Measurements from ENCODE around the gene FAM163A. TPM values are rescaled to one million over a fixed set of nuclear protein-coding genes. Genes with fewer than 3 reads are reported as not detected.

FAM163A gene
- total RNA-seq, 1 experiment from 2014 or later, result not detected

GRCh38 chr1:179817789-179818188 lies 74.7 kb downstream of the FAM163A start:
- DNase-seq (ENCODE audit: low read depth, low spot score) (no peak), ATAC-seq (no peak)
- RAD21 ChIA-PET (ENCODE audit: low non-redundant PET in 1 of 2, low total read pairs in 2 of 2, uncharacterized antibody in 2 of 2, unreplicated experiment in 2 of 2), result no interaction called here
- Histone ChIP-seq H4K20me1 (ENCODE audit: insufficient read depth) (no peaks in the 10 kb centered on the region), H3K9me3 (ENCODE audit: control insufficient read depth in 1 of 2, insufficient read depth in 1 of 2, low read depth in 1 of 2, low read length in 2 of 2) (no peaks in the 10 kb centered on the region), H3K4me3 (replicated peaks in 1 of 2; ENCODE audit: low read depth in 1 of 2, low read length in 2 of 2) (no peak overlapping the region), H3K27ac (ENCODE audit: low read depth, low read length) (no peak overlapping the region), H3K4me1 (ENCODE audit: control insufficient read depth in 1 of 2, insufficient read depth in 2 of 2, low read length in 2 of 2) (peaks cover 3 to 18% of the 10 kb centered on the region in 2 experiments; a peak in 3 of 4 replicates), H3K9ac (ENCODE audit: low read length) (no peak overlapping the region), H3K4me2 (ENCODE audit: low read length) (no peak overlapping the region), H3K9me2 (ENCODE audit: insufficient read depth) (no peaks in the 10 kb centered on the region), H3K27me3 (ENCODE audit: insufficient read depth, low read length) (no peaks in the 10 kb centered on the region), H3K79me2 (ENCODE audit: insufficient read depth, low read length) (no peaks in the 10 kb centered on the region), H3K36me3 (ENCODE audit: control insufficient read depth in 1 of 2, insufficient read depth in 2 of 2, low read length in 2 of 2) (no peaks in the 10 kb centered on the region), H2AFZ (ENCODE audit: low read depth, low read length, poor library complexity, severe bottlenecking) (no peak overlapping the region)
- BruUV-seq (replicated peaks), result no TSS peak
- POLR2A ChIA-PET, result no interaction called here
- TF ChIP-seq EGR1 (IDR thresholded peaks at IDR 0.05; ENCODE audit: low read depth) (no peak), JUND (IDR thresholded peaks at IDR 0.05) (no peak), EZH2phosphoT487 (IDR thresholded peaks at IDR 0.05; ENCODE audit: borderline replicate concordance) (no peak), SIN3A (IDR thresholded peaks at IDR 0.05; ENCODE audit: low read depth) (no peak), ATF3 (IDR thresholded peaks at IDR 0.05) (no peak)
- intact Hi-C loops (cut with micrococcal nuclease), result loop anchor here (10.0 kb wide), 1 partner anchor 563 kb away; no protein-coding TSS in a partner anchor
- CTCF ChIA-PET, result interaction anchor here (1.8 to 3.5 kb wide), 2 partner anchors 8 to 111 kb away, joined by 5 to 14 read pairs; no protein-coding TSS in a partner anchor

- Histone ChIP-seq H3K9me3 (ENCODE audit: control insufficient read depth in 1 of 2, insufficient read depth in 1 of 2, low read depth in 1 of 2, low read length in 2 of 2) (no peaks in the 10 kb centered on the region), H4K20me1 (ENCODE audit: insufficient read depth) (no peaks in the 10 kb centered on the region), H3K4me2 (ENCODE audit: low read length) (no peak overlapping the region), H2AFZ (ENCODE audit: low read depth, low read length, poor library complexity, severe bottlenecking) (no peak overlapping the region), H3K79me2 (ENCODE audit: insufficient read depth, low read length) (no peaks in the 10 kb centered on the region), H3K27me3 (ENCODE audit: insufficient read depth, low read length) (no peaks in the 10 kb centered on the region), H3K4me1 (ENCODE audit: control insufficient read depth in 1 of 2, insufficient read depth in 2 of 2, low read length in 2 of 2) (peaks cover 3 to 18% of the 10 kb centered on the region in 2 experiments; a peak in 3 of 4 replicates), H3K36me3 (ENCODE audit: control insufficient read depth in 1 of 2, insufficient read depth in 2 of 2, low read length in 2 of 2) (no peaks in the 10 kb centered on the region), H3K9ac (ENCODE audit: low read length) (no peak overlapping the region), H3K27ac (ENCODE audit: low read depth, low read length) (no peak overlapping the region), H3K4me3 (replicated peaks in 1 of 2; ENCODE audit: low read depth in 1 of 2, low read length in 2 of 2) (no peak overlapping the region), H3K9me2 (ENCODE audit: insufficient read depth) (no peaks in the 10 kb centered on the region)
- DNase-seq (ENCODE audit: low read depth, low spot score) (no peak), ATAC-seq (no peak)
- ChIA-PET POLR2A (no interaction called here), RAD21 (ENCODE audit: low non-redundant PET in 1 of 2, low total read pairs in 2 of 2, uncharacterized antibody in 2 of 2, unreplicated experiment in 2 of 2) (no interaction called here), CTCF (interaction anchor here (3.5 kb wide), 1 partner anchor 9 kb away, joined by 14 read pairs; no protein-coding TSS in a partner anchor)
- BruUV-seq (replicated peaks), result no TSS peak
- intact Hi-C loops (cut with micrococcal nuclease), result loop anchor here (10.0 kb wide), 1 partner anchor 563 kb away; no protein-coding TSS in a partner anchor
- TF ChIP-seq TCF7L2 (IDR thresholded peaks at IDR 0.05; ENCODE audit: borderline replicate concordance, extremely low read depth, insufficient read depth, insufficient read length) (no peak), RAD21 (IDR thresholded peaks at IDR 0.05; ENCODE audit: low read depth) (no peak), ZFX (IDR thresholded peaks at IDR 0.05) (no peak), POLR2AphosphoS5 (IDR thresholded peaks at IDR 0.05; ENCODE audit: low read depth, low read length) (no peak), ELF1 (IDR thresholded peaks at IDR 0.05; ENCODE audit: borderline replicate concordance, low read depth) (no peak), EZH2phosphoT487 (IDR thresholded peaks at IDR 0.05; ENCODE audit: borderline replicate concordance) (no peak), REST (IDR thresholded peaks at IDR 0.05; ENCODE audit: low read depth) (no peak), ATF3 (IDR thresholded peaks at IDR 0.05) (no peak), ZNF274 (IDR thresholded peaks at IDR 0.05; ENCODE audit: low read depth, low read length) (no peak), SRF (IDR thresholded peaks at IDR 0.05; ENCODE audit: low read depth) (no peak), EGR1 (IDR thresholded peaks at IDR 0.05; ENCODE audit: low read depth) (no peak), ZBTB33 (IDR thresholded peaks at IDR 0.05; ENCODE audit: extremely low read depth, insufficient replicate concordance, low read length) (no peak), SP1 (IDR thresholded peaks at IDR 0.05; ENCODE audit: low read depth) (no peak)
Measured at GRCh38 chr1:179818260-179818659, 75.2 kb downstream of the FAM163A start.
